ENCODE data around the gene RBFA. TPM values are rescaled to one million over a fixed set of nuclear protein-coding genes. Genes with fewer than 3 reads are reported as not detected.

RBFA gene
- polyA plus RNA-seq, 1 of the 3 experiments (the other 2 are of a cell fraction), result 57.6 TPM

DNA sequence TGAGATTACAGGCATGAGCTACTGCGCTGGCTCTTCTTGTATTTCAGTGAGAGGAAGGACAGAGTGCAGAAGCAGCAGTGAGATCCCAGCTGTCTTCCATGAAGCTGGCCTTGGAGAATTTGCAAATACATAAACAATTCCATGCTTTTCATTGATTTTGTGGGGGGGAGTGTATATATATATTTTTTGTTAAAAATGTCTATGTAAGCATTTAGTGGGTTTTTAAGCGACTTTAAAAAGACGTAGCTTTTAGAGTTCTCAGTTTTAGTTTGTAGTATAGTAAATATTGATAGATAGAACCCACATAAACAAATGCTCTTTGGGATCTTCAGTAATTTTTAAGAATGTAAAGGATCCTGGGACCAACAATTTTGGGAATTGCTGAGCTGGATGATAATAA lies 6.3 kb downstream of the RBFA start:
- ChIA-PET POLR2A (interaction anchor here (0.6 kb wide), 1 partner anchor 69 kb away, joined by 3 read pairs; no protein-coding TSS in a partner anchor), CTCF (interaction anchor here (1.3 kb wide), 1 partner anchor 117 kb away, joined by 5 read pairs; no protein-coding TSS in a partner anchor)
- no peaks in the 10 kb centered on the region for H3K27me3 ChIP-seq (ENCODE audit: insufficient read depth)
- H3K4me1 ChIP-seq (ENCODE audit: control insufficient read depth in 1 of 2, insufficient read depth in 2 of 2, low read depth in 1 of 2, low read length in 1 of 2), result peaks cover 0 to 6% of the 10 kb centered on the region in 2 experiments; a peak in 1 of 4 replicates
- H3K9me3 ChIP-seq, result no peaks in the 10 kb centered on the region
- TF ChIP-seq POLR2AphosphoS5 (IDR thresholded peaks at IDR 0.05; ENCODE audit: low read depth, low read length) (no peak), MAX (IDR thresholded peaks at IDR 0.05; ENCODE audit: low read depth) (no peak)
- WGBS (ENCODE audit: low lambda C conversion rate), result 99% methylated on average over 3 of the region's 3 CpGs
- no peak overlapping the region for H3K4me3 ChIP-seq (ENCODE audit: low read depth in 2 of 2, low read length in 1 of 2)
- no peak overlapping the region for H3K4me2 ChIP-seq
- DNase-seq, result no peak
- peaks cover 7% of the 10 kb centered on the region; the same call in 1 of the 2 replicates for H4K20me1 ChIP-seq (ENCODE audit: insufficient read depth)
- no peak overlapping the region for H3K27ac ChIP-seq (ENCODE audit: low read depth in 2 of 2, low read length in 1 of 2)
- no peak overlapping the region for H3K9ac ChIP-seq
- no peaks in the 10 kb centered on the region for H3K9me2 ChIP-seq
- H2AFZ ChIP-seq (ENCODE audit: low read depth), result no peak overlapping the region
- no peaks in the 10 kb centered on the region for H3F3A ChIP-seq (replicated peaks; ENCODE audit: insufficient read depth)
- peaks cover 24% of the 10 kb centered on the region for H3K79me2 ChIP-seq (ENCODE audit: insufficient read depth)
- peaks cover 21 to 34% of the 10 kb centered on the region in 2 experiments for H3K36me3 ChIP-seq (replicated peaks in 1 of 2; ENCODE audit: control insufficient read depth in 1 of 2, insufficient read depth in 2 of 2, low read length in 1 of 2)

DNA sequence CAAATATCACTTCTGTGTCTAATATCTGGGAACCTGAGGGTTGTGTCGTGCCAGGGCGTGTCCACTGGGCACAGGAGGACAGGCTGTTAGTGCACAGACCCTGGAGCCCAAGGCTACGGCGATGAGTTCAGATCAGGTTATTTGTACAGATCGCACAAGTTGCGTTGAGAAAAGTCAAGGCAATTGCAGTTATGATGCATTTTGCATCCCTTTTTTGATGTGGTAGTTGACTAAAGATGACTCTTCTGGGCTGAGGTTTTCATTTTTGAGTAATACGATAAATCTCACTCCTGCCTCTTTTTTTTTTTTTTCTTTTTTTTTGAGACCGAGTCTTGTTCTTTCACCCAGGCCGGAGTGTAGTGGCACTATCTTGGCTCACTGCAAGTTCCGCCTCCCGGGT lies 7.2 kb downstream of the RBFA start:
- Histone ChIP-seq H3K4me3 (ENCODE audit: low read depth in 2 of 2, low read length in 1 of 2) (no peak overlapping the region), H3K27me3 (ENCODE audit: insufficient read depth) (no peaks in the 10 kb centered on the region), H3K9me2 (no peaks in the 10 kb centered on the region), H3K9ac (no peak overlapping the region), H3K9me3 (no peaks in the 10 kb centered on the region), H3K27ac (ENCODE audit: low read depth in 2 of 2, low read length in 1 of 2) (no peak overlapping the region), H2AFZ (ENCODE audit: low read depth) (no peak overlapping the region), H3K4me1 (ENCODE audit: control insufficient read depth in 1 of 2, insufficient read depth in 2 of 2, low read depth in 1 of 2, low read length in 1 of 2) (no peaks in the 10 kb centered on the region; a peak in 1 of 4 replicates), H4K20me1 (ENCODE audit: insufficient read depth) (peaks cover 2% of the 10 kb centered on the region; the same call in 1 of the 2 replicates), H3F3A (replicated peaks; ENCODE audit: insufficient read depth) (no peaks in the 10 kb centered on the region), H3K79me2 (ENCODE audit: insufficient read depth) (peaks cover 15% of the 10 kb centered on the region), H3K4me2 (no peak overlapping the region), H3K36me3 (replicated peaks in 1 of 2; ENCODE audit: control insufficient read depth in 1 of 2, insufficient read depth in 2 of 2, low read length in 1 of 2) (peaks cover 21 to 43% of the 10 kb centered on the region in 2 experiments)
- TF ChIP-seq YY1 (IDR thresholded peaks at IDR 0.05; ENCODE audit: low read depth), result no peak
- ChIA-PET POLR2A (no interaction called here), CTCF (no interaction called here)
- 93% methylated on average over 11 of the region's 11 CpGs for WGBS (ENCODE audit: low lambda C conversion rate)
- DNase-seq, result no peak

DNA sequence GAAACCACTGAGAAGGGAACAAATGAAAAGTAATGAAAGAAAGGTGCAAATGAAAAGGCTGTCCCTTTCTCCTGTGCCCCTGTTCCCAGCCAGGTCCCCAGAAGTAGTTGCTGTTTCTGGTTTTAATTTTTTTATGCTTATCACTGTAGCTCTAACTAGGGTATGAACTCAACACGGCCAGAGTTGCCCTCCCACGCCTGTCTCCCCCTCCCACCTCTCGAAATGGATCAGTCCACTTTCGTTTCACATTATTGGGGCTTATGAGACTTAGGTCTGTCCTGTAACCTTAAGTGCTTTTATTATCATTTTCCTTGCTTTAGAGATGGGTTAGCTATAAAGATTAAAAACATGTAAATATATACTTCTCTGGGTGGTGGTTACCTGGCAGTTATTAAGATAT lies 8.6 kb downstream of the RBFA start:
- no peak for TF ChIP-seq RAD21 (IDR thresholded peaks at IDR 0.05; ENCODE audit: low read length)
- TF ChIP-seq USF2 (IDR thresholded peaks at IDR 0.05; ENCODE audit: borderline replicate concordance, low read depth, low read length), result no peak
- TF ChIP-seq, protein P1, sequence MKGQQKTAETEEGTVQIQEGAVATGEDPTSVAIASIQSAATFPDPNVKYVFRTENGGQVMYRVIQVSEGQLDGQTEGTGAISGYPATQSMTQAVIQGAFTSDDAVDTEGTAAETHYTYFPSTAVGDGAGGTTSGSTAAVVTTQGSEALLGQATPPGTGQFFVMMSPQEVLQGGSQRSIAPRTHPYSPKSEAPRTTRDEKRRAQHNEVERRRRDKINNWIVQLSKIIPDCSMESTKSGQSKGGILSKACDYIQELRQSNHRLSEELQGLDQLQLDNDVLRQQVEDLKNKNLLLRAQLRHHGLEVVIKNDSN (IDR thresholded peaks at IDR 0.05; ENCODE audit: borderline replicate concordance, low read depth), result no peak

More for the DNA sequence above, 8.6 kb downstream of the RBFA start:
- Histone ChIP-seq H3K4me3 (ENCODE audit: low read depth in 2 of 2, low read length in 1 of 2) (no peak overlapping the region), H3K36me3 (replicated peaks in 1 of 2; ENCODE audit: control insufficient read depth in 1 of 2, insufficient read depth in 2 of 2, low read length in 1 of 2) (peaks cover 17 to 53% of the 10 kb centered on the region in 2 experiments), H2AFZ (ENCODE audit: low read depth) (no peak overlapping the region), H3K9me2 (no peaks in the 10 kb centered on the region), H4K20me1 (ENCODE audit: insufficient read depth) (no peaks in the 10 kb centered on the region), H3K79me2 (ENCODE audit: insufficient read depth) (peaks cover 3% of the 10 kb centered on the region), H3K4me1 (ENCODE audit: control insufficient read depth in 1 of 2, insufficient read depth in 2 of 2, low read depth in 1 of 2, low read length in 1 of 2) (no peaks in the 10 kb centered on the region; a peak in 1 of 4 replicates), H3K9ac (no peak overlapping the region), H3K27me3 (ENCODE audit: insufficient read depth) (no peaks in the 10 kb centered on the region), H3F3A (replicated peaks; ENCODE audit: insufficient read depth) (no peaks in the 10 kb centered on the region), H3K4me2 (no peak overlapping the region), H3K27ac (ENCODE audit: low read depth in 2 of 2, low read length in 1 of 2) (no peak overlapping the region), H3K9me3 (no peaks in the 10 kb centered on the region)
- DNase-seq, result no peak
- ChIA-PET POLR2A (no interaction called here), CTCF (interaction anchor here (0.8 kb wide), 1 partner anchor 21 kb away, joined by 3 read pairs; no protein-coding TSS in a partner anchor)
- 88% methylated on average over 4 of the region's 4 CpGs for WGBS (ENCODE audit: low lambda C conversion rate)
